ENCODE data around the gene HBG1.

The HBG1 gene

DNA sequence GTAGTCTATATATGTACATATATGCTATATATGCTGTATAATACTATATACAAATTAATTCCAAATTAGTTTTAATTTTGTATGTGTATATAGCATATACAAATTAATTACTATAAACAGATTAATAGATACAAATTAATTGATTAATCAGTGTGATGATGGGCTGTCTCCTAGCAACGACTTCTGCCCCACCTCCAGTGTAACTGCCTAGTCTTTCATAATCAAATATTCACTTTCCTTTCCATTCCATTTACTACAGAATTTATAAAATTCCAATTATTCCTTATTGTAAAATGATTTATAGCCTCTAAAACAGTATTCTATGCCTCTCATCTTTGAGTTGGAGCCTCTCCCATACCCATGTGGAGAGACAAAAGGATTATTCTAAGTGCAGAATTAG, 16.4 kb downstream of the HBG1 start:
- no peak for DNase-seq
- peak overlapping the region; percentile 59 for H3K4me2 ChIP-seq (ENCODE audit: low read depth, low read length)

DNA sequence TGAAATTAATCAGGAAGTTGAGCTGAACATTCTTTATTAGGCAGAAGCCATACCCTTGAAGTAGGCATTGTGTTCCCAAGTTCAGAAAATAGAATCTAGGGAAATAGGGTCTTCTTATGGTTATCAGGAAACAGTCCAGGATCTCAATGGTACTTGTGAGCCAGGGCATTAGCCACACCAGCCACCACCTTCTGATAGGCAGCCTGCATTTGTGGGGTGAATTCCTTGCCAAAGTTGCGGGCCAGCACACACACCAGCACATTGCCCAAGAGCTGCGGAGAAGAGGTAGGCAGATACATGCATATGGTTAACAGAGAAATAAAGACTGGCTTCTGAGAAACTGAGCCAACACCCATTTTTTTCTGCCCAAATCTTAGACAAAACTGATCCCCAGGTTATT, 16.8 kb downstream of the HBG1 start:
- H4K20me1 ChIP-seq (ENCODE audit: insufficient read depth, low read length), result no peaks in the 10 kb centered on the region
- H3F3A ChIP-seq (ENCODE audit: insufficient read depth, low read length), result peaks cover 46% of the 10 kb centered on the region
- H3K4me3 ChIP-seq (ENCODE audit: low read length), result no peak overlapping the region

More for the DNA sequence above, 16.4 kb downstream of the HBG1 start:
- H3K9ac ChIP-seq (ENCODE audit: low read length), result no peak overlapping the region; the same call in 1 of the 2 replicates
- peak overlapping the region; percentile 40; the same call in 1 of the 2 replicates for H3K4me3 ChIP-seq (ENCODE audit: low read length)
- H3F3A ChIP-seq (ENCODE audit: insufficient read depth, low read length), result peaks cover 46% of the 10 kb centered on the region
- TF ChIP-seq EZH2phosphoT487 (IDR thresholded peaks at IDR 0.05; ENCODE audit: low read length) (no peak), EZH2 (optimal IDR thresholded peaks at IDR 0.05; ENCODE audit: low read depth, low read length) (no peak)
- TF ChIP-seq, protein P1, sequence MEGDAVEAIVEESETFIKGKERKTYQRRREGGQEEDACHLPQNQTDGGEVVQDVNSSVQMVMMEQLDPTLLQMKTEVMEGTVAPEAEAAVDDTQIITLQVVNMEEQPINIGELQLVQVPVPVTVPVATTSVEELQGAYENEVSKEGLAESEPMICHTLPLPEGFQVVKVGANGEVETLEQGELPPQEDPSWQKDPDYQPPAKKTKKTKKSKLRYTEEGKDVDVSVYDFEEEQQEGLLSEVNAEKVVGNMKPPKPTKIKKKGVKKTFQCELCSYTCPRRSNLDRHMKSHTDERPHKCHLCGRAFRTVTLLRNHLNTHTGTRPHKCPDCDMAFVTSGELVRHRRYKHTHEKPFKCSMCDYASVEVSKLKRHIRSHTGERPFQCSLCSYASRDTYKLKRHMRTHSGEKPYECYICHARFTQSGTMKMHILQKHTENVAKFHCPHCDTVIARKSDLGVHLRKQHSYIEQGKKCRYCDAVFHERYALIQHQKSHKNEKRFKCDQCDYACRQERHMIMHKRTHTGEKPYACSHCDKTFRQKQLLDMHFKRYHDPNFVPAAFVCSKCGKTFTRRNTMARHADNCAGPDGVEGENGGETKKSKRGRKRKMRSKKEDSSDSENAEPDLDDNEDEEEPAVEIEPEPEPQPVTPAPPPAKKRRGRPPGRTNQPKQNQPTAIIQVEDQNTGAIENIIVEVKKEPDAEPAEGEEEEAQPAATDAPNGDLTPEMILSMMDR (IDR thresholded peaks at IDR 0.05; ENCODE audit: low read length), result no peak
- H3K36me3 ChIP-seq (replicated peaks; ENCODE audit: insufficient read depth, low read length), result no peaks in the 10 kb centered on the region
- H3K9me2 ChIP-seq (replicated peaks; ENCODE audit: insufficient read depth, low read length), result no peaks in the 10 kb centered on the region
- H3K9me3 ChIP-seq (replicated peaks; ENCODE audit: insufficient read depth, low read length), result no peaks in the 10 kb centered on the region
- peaks cover 7% of the 10 kb centered on the region for H3K79me2 ChIP-seq (ENCODE audit: low read length)
- no peak overlapping the region for H2AFZ ChIP-seq (ENCODE audit: low read length)
- H3K4me1 ChIP-seq (ENCODE audit: low read length), result peaks cover 59% of the 10 kb centered on the region
- H3K27ac ChIP-seq (ENCODE audit: low read length), result peak overlapping the region; percentile 80; the same call in 1 of the 2 replicates
- H3K27me3 ChIP-seq (replicated peaks; ENCODE audit: insufficient read depth, low read length), result no peaks in the 10 kb centered on the region
- no peaks in the 10 kb centered on the region for H4K20me1 ChIP-seq (ENCODE audit: insufficient read depth, low read length)

DNA sequence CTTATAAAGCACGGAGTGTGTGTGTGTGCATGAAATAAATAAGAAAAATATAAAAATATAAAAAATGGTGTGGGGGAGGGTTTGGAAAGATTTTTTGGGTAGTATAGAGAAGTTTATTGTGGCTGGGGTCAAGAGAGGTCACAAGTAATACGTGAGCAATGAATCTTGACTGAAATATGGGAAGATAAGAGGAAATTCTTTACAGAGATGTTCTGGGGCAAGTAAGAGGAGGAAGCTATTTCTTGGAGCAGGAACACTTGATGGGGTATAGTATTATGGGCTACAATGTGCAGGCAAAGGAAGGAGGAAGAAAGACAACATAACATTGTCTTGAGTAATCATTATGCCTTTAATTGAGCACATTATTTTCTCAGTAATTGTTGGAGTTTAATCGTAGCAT, 17.5 kb downstream of the HBG1 start:
- no peaks in the 10 kb centered on the region for H3K36me3 ChIP-seq (replicated peaks; ENCODE audit: insufficient read depth, low read length)
- H4K20me1 ChIP-seq (ENCODE audit: insufficient read depth, low read length), result no peaks in the 10 kb centered on the region
- H3K9me2 ChIP-seq (replicated peaks; ENCODE audit: insufficient read depth, low read length), result no peaks in the 10 kb centered on the region
- H3K4me1 ChIP-seq (ENCODE audit: low read length), result peaks cover 60% of the 10 kb centered on the region
- no peak for TF ChIP-seq EZH2phosphoT487 (IDR thresholded peaks at IDR 0.05; ENCODE audit: low read length)
- no peak for TF ChIP-seq EZH2 (optimal IDR thresholded peaks at IDR 0.05; ENCODE audit: low read depth, low read length)
- TF ChIP-seq, protein P1 (IDR thresholded peaks at IDR 0.05; ENCODE audit: low read length), result no peak
- H3K9ac ChIP-seq (ENCODE audit: low read length), result no peak overlapping the region
- H3K27me3 ChIP-seq (replicated peaks; ENCODE audit: insufficient read depth, low read length), result no peaks in the 10 kb centered on the region
- H3K79me2 ChIP-seq (ENCODE audit: low read length), result peaks cover 7% of the 10 kb centered on the region
- H3K9me3 ChIP-seq (replicated peaks; ENCODE audit: insufficient read depth, low read length), result no peaks in the 10 kb centered on the region
- H3F3A ChIP-seq (ENCODE audit: insufficient read depth, low read length), result peaks cover 46% of the 10 kb centered on the region
- DNase-seq, result no peak
- no peak overlapping the region for H2AFZ ChIP-seq (ENCODE audit: low read length)
- no peak overlapping the region for H3K27ac ChIP-seq (ENCODE audit: low read length)
- no peak overlapping the region for H3K4me3 ChIP-seq (ENCODE audit: low read length)
- H3K4me2 ChIP-seq (ENCODE audit: low read depth, low read length), result 0 out of 2 replicates have a peak overlapping the region, but pooled peaks have one; percentile 59

More for the DNA sequence above, 16.8 kb downstream of the HBG1 start:
- H3K79me2 ChIP-seq (ENCODE audit: low read length), result peaks cover 7% of the 10 kb centered on the region
- peak overlapping the region; percentile 59 for H3K4me2 ChIP-seq (ENCODE audit: low read depth, low read length)
- TF ChIP-seq, protein P1 (IDR thresholded peaks at IDR 0.05; ENCODE audit: low read length), result no peak
- TF ChIP-seq EZH2phosphoT487 (IDR thresholded peaks at IDR 0.05; ENCODE audit: low read length) (no peak), EZH2 (optimal IDR thresholded peaks at IDR 0.05; ENCODE audit: low read depth, low read length) (no peak)
- H3K9me3 ChIP-seq (replicated peaks; ENCODE audit: insufficient read depth, low read length), result no peaks in the 10 kb centered on the region
- no peaks in the 10 kb centered on the region for H3K27me3 ChIP-seq (replicated peaks; ENCODE audit: insufficient read depth, low read length)
- no peaks in the 10 kb centered on the region for H3K9me2 ChIP-seq (replicated peaks; ENCODE audit: insufficient read depth, low read length)
- H3K36me3 ChIP-seq (replicated peaks; ENCODE audit: insufficient read depth, low read length), result no peaks in the 10 kb centered on the region
- H3K27ac ChIP-seq (ENCODE audit: low read length), result no peak overlapping the region
- no peak overlapping the region for H3K9ac ChIP-seq (ENCODE audit: low read length)
- no peak overlapping the region for H2AFZ ChIP-seq (ENCODE audit: low read length)
- peaks cover 59% of the 10 kb centered on the region for H3K4me1 ChIP-seq (ENCODE audit: low read length)
- no peak for DNase-seq
